NK-92 (cell line): ENCODE results near the gene DCUN1D2.
"Not testable (repeated sequence)": the region's sequence is repeated elsewhere in the genome, so short reads cannot be mapped to it uniquely, and the experiment has no call there.

Experiments used
- DNase-seq: peaks from one replicate; lab custom pipeline; 2025; ENCODE audit not compliant: unreplicated experiment; lab: John Stamatoyannopoulos, UW

The DCUN1D2 gene

DNA sequence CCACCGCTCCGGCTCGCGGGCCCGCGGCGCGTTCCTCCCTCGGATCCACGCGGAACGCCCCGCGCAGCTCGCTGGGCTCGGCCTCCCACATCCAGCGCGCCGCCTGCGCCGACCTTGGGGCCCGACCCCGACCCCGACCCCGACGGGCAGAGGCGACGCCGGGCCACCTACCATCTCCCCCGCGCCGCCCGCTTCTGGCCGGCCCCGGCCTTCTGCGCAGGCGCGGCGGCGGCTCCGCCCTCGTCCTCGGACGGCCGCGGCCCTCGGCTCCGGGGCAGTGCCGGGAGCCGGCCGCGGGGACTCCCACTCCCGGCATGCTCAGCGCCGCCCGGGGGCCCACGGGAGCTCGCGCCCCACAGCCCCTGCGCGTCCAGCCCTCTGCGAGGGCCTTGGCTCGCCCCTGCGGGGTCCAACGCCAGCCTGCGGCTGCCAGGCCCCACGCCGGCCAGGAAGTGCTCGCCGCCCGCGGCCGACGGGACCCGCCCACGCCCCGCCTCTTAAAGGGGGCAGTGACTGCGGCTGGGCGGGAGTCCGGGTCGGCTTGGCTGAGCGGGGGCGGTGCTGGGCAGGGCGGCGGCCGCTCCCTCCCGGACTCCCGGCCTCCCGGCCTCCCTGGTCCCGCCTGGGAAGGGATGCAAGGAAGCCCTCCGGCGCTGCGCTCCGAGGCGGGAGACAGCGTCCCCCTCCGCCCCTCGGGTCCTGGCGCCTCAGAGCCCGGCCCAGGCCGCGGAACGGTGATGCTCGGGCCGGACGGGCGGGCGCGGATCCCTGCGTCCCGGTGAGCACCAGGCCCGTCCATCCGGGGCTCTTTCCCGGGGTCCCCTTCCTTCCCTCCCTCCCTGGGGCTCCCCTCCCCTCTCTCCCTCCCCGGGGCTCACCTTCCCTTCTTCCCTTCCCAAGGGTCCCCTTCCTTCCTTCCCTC lies at the start of gene DCUN1D2:
Gene DCUN1D2, minus strand, starts transcription at position 216 of the 922 bp plus-strand sequence. Its CDS starts 42 bp downstream, at position 174.
- no peak for DNase-seq

DNA sequence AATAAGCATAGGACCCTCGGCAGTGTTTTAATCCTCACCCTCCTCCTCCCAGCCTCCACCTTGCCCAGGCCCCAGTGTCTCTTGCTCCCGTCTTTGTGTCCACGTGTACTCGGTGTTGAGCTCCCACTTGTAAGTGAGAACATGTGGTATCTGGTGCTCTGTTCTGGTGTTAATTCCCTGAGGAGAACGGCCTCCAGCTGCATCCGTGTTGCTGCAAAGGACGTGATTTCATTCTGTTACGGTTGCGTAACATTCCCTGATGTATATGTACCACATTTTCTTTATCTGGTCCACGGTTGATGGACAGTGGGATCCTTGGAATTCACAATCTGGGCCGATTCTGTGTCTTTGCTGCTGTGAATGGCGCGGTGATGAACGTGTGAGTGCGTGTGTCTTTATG lies 49.3 kb upstream of the DCUN1D2 start:
- no peak for DNase-seq

DNA sequence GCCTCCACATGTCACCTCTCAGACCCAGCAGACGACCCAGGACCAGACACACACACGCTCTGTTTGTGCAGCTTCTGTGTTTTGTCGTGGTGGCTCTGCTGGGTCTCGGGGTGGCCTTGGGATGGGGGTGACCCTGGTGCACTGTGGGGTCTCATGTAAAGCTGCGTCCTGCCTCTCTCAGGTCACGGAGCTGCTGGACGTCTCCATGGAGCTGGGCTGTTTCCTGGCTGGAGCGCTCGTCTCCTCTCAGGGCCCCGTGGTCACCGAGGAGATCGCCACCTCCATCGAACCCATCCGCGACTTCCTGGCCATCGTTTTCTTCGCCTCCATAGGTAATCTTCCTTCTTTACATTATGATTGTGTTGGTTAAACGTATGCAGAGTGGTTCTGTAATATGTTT lies 48.7 kb upstream of the DCUN1D2 start:
- no peak for DNase-seq

DNA sequence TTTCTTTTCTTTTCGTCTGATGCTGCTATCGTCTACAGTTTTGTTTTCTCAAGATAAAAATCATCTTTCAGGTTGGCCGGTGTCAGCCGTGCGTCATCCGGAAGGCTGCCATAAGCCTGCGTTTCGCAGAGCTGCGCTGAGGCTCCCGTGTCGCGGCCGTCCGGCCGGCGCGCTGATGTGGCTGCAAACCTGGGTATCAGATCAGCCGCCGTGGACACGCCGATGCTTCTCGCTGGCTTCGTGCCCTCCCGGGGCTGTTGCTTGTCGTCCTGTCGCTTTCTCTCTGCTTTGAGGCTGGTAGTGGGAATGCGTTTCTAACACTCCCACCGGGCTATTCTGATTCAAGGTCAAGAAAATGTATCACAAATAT lies 48.2 kb upstream of the DCUN1D2 start:
- no peak for DNase-seq

DNA sequence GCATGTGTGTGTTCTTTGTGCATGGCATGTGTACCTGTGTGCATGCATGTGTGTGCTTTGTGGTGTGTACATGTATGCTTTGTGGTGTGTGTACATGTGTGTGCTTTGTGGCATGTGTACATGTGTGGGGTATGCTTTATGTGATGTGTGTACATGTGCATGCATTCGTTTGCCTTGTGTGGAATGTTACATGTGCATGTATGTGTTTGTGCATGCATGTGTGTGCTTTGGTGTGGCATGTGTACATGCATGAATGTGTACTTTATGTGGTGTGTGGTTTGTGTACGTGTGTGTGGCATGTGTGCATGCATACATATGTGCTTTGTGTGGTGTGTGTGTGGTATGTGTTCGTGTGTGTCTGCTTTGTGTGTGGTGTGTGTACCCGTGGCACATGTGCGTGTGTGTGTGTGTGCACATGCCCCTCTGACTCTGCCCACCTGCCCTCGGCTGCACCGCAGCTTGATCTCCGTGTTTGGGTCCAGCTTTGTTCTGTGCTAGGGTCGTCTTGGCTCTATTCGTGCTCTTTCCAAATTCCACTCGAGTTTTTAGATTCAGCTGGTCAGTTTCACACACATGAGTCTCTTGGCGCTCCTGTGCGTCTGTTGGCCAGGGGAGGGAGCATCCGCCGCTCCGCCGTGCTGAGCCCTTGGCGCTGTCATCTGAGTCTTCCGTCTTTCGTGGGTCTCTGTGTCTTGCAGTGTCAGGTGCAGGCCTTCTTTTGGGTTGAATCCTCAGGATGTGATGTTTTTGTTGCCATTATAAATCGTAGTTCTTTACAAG lies 47.6 kb upstream of the DCUN1D2 start:
- no peak for DNase-seq

DNA sequence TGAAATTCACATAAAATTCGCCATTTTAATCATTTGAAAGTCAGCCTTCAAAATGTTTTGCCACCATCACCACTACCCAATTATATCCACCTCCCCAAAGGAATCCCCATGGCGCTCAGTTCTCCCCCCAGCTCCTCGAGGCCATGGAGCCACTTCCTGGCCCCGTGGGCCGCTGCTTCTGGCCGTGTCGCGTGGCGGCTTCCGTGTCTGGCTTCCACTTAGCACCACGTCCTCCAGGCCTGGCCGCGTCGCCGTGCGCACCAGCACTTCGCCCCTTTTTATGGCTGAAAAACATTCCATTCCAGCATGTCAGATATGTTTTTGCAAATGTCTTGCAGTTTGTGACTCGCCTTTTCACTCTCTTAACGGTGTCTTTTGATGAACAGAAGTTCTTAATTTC lies 46.7 kb upstream of the DCUN1D2 start:
- no peak for DNase-seq

DNA sequence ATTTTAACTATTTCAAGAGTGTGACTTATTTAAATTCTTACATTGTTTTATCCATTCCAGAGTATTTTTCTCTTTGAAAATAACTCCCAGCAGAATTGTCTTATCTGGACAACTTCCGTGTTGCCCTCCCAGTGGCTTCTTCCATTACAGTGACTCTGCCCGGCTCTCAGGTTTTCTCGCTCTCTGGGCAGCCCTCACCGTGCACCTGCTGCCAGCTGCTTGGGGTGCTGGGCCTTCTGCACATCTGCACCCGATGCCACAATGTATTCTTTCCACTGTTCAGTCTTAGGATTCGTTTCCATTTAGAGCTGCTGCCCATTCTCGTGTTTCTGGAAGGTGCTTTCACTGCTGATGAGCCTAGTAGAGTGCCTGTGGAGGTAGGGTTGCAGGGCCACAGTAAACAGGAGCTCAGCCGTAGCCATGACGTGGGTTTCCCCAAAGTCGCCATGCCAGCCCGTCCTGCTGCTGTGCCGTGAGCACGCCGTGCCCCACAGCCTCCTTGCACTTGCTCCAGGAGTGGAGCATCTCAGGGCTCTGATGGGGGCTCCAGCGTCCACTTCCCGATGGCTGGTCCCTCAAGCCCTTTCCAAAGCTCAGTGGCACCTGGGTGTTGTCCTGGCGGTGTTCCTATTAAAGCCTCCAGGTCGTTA lies 46.1 kb upstream of the DCUN1D2 start:
- no peak for DNase-seq

DNA sequence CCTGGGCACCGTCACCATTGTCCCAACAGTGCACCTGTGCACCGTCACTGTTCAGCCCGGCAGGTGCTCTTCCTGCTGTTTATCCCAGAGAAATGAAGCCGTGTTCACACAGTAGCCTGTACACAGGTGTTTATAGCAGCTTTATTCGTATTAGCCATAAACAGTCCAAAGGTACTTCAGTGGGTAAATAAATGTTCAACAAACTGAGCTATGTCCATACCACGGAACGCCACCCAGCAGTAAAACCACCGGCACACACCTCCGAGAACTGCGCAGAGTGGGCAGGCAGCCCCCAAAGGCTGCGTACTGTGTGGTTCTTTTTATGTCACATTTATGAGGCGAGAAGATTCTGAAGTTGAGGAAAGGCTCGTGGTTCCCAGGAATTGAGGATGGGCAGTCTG lies 44.9 kb upstream of the DCUN1D2 start:
- DNase-seq: no peak

DNA sequence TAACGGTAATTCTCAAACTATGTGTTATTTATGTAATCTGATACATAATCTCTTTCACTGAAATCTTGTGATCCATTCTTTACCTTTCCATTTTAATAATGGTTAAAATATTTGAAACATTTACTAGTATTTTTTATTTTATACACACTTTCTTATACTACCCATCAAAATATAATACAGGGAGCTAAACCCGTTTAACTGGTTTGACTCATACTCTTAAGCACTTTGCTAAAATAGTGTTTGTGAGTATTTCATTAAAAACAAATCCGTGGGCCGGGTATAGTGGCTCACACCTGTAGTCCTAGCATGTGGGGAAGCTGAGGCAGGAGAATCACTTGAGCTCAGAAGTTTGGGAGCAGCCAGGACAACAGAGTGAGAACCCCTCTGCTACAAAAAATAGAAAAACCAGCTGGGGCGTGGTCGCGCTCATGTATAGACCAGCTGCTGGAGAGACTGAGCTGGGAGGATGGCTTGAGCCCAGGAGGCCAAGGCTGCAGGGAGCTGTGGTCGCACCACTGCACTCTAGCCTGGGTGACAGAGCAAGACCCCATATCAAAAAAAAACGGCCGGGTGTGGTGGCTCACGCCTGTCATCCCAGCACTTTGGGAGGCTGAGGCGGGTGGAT lies 43.8 kb upstream of the DCUN1D2 start:
- DNase-seq: no peak

DNA sequence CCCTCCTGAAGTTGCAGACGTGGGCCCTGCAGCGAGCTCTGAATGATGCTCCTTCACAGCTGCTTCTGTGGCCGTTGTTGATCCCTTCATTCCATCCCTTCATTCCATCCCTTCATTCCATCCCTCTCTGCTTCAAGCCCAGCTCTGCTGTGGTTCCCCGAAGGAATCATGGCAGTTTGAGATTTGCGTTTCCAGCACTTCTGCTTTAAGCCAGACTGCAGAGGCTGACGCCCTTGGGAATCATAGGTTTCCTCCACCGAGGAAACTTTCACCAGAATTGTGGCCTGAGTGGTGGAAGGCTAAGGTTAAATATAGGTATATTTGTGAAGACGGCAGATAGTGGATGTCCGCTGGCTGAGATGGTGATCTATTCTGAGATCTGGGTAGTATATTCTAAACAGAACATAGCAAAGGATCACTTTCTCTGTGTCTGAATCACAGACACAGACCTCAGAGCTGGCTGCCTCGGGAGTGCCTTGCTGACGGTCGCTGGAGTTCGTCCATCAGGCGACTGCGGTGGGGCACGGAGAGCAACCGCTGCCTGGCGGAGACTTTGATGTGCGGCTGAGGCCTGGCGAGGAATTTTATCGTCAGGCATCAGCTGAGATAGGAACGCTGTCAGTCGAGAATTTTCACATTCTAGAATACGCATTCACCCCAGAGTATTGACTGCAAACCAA lies 42.8 kb upstream of the DCUN1D2 start:
- DNase-seq: no peak

DNA sequence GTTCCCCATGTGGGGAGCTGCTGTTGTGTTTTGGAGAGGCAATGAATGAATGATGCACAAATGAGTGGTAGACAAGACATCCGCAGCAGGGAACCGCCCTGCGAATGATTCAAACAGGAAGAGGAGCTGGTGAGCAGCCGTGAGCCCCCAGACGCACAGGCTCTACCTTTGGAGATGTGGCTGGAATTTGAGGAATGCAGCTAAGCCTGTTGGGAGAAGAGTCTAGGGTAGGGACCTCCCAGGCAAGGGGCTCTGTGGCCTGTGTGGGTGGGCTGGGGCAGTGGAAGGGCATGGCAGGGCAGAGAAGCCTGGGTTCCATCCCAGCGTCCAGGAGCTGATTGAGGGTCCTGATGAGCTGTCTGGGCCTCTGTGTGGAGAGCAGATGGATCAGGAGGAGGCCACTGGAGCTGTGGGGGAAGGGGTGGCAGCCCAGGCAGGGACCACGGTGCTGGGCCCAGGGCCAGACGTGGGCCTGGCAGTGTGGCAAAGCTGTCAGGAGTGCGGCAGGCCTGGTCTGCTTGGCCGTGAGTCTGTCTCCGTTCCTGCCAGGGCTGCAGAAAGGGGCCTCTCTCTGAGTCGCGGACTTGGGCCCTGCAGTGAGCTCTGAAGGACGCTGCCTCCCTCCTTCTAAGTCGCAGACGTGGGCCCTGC lies 41.8 kb upstream of the DCUN1D2 start:
- DNase-seq: no peak

DNA sequence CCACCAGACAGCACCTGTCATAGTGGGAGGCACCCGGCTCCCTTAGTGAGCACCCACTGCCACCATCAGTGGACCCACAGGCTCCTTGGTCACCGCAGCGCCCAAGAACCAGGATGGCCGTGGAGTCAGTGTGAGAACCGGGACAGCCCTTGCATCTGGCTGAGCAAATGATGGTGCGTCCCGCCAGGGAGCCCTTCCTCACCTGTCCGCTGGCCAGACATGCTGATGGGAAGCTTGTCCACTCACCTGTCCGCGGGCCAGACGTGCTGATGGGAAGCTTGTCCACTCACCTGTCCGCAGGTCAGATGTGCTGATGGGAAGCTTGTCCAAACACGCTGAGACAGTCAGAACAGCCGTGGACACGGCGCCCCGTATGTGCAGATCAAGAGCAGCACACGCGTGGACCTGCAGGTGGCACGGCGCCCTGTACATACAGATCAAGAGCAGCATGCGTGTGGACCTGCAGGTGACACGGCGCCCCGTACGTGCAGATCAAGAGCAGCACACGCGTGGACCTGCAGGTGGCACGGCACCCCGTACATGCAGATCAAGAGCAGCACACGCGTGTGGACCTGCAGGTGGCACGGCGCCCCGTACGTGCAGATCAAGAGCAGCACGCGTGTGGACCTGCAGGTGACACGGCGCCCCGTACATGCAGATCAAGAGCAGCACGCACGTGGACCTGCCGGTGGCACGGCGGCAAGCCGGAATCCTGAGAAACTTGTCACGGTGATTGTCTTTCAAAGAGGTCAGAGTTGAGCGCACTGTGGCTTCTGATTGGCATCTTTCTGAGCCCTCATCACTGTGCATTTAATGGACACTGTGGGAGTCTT lies 40.7 kb upstream of the DCUN1D2 start:
- no peak for DNase-seq

DNA sequence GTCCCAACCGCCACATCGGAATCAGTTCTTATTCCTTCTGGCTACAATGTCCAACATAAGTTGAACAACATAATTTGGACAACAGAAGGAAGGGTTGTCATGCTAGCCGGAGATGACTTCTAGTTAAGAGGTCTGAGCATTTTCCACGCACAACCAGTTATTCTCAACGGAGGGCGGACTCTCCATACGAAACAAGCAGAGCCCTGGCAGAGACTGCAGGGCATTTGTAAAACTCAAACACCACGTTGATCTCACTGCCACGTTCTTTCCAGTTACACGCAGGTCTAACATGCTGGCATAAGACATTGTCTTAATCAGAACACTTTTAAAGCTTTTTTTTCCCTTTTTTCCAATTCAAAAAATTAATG lies 38.3 kb upstream of the DCUN1D2 start:
- DNase-seq: no peak

DNA sequence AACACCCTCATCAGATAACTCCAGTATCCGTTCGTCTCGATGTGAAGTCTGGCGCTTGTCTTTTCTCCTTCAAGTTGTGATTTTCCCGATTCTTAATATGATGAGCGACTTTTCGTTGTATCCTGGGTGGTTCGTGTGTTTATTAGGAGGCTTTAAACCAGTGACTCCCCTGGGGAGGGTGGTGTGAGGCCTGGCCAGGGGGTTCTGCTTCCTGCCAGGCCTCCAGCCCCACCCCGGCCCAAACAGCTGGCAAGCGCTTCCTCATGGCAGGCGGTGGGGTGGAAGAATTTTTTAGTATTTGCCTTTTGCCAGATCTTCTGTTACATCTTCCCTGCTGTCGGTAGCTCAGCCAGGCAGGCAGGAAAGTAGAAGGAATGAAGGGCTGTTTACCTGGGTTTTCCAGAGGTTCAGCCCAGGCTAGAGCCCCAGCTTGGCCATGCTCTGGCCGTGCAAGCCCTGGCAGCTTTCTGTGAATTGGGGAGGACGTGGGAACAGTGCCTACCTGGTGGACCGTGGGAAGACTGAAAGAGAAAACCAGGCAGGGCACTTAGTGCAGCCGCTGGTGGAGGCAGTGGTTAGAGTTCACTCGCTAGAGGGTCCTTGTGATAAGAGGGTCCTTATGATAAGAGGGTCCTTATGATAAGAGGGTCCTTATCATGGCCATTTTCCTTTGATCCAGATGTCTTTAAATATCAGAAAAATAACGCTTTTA lies 37.7 kb upstream of the DCUN1D2 start:
- DNase-seq: no peak

DNA sequence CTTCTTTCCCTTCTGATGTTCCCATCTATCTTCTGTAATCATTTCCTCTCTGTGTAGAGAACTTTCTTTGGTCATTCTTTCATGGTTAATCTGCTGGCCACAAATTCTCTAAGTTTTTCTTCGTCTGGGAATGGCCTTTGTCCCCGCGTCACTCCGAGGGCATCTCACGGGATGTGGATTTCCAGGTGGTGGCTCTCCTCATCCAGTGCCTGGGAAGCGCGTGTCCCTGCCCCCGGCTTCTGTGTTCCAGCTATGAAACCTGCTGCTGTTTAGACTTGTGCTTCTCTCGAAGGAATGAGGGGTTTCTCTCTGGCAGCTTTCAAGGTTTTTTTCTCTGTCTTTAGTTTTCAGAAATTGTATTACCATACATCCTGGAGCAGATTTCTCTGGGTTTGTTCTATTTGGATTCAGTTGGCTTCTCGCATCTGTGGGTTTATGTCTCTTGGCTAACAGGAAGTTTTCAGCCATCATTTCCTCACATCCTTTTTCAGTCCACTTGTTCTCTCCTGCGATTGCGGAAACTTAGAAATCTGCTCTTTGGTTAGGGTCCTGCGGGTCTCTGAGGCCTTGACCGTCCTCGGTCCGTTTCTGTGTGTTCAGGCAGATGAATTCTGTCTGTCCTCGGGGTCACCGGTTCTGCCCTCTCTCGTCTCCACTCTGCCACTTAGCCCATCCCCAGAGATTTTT lies 36.9 kb upstream of the DCUN1D2 start:
- no peak for DNase-seq

DNA sequence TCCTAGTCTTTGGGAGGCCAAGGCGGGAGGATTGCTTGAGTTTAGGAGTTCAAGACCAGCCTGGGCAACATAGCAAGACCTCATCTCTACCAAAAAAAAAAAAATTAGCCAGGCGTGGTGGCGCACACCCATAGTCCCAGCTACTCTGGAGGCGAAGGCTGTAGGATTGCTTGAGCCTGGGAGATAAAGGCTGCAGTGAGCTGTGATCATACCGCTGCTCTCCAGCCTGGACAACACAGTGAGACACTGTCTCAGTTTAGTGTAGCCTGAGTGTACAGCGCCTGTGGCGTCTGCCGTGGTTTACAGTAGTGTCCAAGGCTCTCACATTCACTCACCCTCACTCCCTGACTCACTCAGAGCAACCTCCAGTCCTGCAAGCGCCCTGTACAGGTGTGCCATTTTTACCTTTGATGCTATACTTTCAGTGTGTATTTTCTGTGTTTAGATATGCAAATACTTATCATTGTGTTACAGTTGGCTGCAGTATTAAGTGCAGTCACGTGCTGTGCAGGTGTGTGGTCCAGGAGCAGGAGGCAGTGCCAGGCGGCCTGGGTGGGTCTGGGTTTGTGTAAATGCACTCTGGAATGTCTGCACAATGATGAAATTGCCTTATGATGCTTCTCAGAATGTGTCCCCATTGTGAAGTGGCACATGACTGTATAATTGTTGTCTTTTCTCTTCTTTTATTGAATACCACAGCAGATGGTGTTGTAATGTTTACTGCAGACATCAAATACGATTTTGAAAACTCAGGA lies 36.1 kb upstream of the DCUN1D2 start:
- DNase-seq: no peak

DNA sequence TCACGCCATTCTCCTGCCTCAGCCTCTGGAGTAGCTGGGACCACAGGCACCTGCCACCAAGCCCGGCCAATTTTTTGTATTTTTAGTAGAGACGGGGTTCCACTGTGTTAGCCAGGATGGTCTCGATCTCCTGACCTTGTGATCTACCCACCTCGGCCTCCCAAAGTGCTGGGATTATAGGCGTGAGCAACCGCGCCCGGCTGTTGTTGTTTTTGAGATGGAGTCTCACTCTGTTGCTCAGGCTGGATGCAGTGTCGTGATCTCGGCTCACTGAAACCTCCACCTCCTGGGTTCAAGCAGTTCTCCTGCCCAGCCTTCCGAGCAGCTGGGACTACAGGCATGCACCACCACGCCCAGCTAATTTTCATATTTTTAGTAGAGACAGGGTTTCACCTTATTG lies 31.9 kb upstream of the DCUN1D2 start:
- DNase-seq: not testable (repeated sequence)
